K562 (cell line): ENCODE measurements around the gene MAEL. TPM values are rescaled to one million over a fixed set of nuclear protein-coding genes. Genes with fewer than 3 reads are reported as not detected.

ENCODE experiments used
- ATAC-seq: fragments of 200-7000 bp; cut with Tn5 transposase; 3 replicates; pipeline ENCODE4 v1.9.1; 2020; ENCODE audit warnings: moderate library complexity
- BruUV-seq: library from RNA; stranded (reverse); fragments of 400-500 nt; replicated peaks from 2 replicates; lab custom pipeline; 2021; lab: Mats Ljungman, UMichigan
- CTCF ChIA-PET: fragments of 300-600 bp; formaldehyde crosslinking; extraction: SDS; loops from one replicate; lab custom pipeline; 2021; ENCODE audit warnings: low intra/inter-chr PET ratio; lab: Yijun Ruan, JAX
- POLR2A ChIA-PET: fragments of 300-600, 350-650 bp; sonication (Branson Sonifier 250); formaldehyde crosslinking; extraction: SDS; loops from one replicate; lab custom pipeline; 2021; ENCODE audit warnings: antibody characterized with exemption, inconsistent platforms; lab: Yijun Ruan, JAX
- DNase-seq, 4 experiments: peaks; one replicate each; pipeline versions ENCODE4 v3.0.0 to v3.0.0-alpha.2; 2011 to 2018; ENCODE audit warnings: low spot score in 3 of 4, mixed read lengths in 3 of 4; ENCODE audit errors: extremely low read depth in 1 of 4
- FAIRE-seq: peaks from 2 replicates; lab custom pipeline; 2011; peaks lifted over from hg19 to GRCh38; lab: Jason Lieb, UNC
- H2AFZ ChIP-seq: 2 replicates; pipeline ENCODE4 v1.6.0; 2011; ENCODE audit warnings: low read depth, low read length, control low read depth, inconsistent platforms
- H3K27ac ChIP-seq: fragments of 200-600 bp; 3 replicates; pipeline ENCODE4 v1.8.0; 2011; ENCODE audit warnings: low read depth, mild to moderate bottlenecking, control low read depth, inconsistent platforms, low read length, moderate library complexity, mixed read lengths; ENCODE audit errors: extremely low read depth
- H3K27me3 ChIP-seq, 2 experiments: fragments of 300-600 bp in 1 of 2; 2 replicates in 1 of 2; 3 replicates in 1 of 2; pipeline versions ENCODE4 v1.6.0 to v1.8.0; 2011; ENCODE audit warnings: inconsistent platforms in 2 of 2, low read length in 2 of 2, mild to moderate bottlenecking in 1 of 2, mixed read lengths in 1 of 2, moderate library complexity in 1 of 2; ENCODE audit not compliant: control insufficient read depth in 2 of 2, insufficient read depth in 2 of 2
- H3K36me3 ChIP-seq: fragments of 300-600 bp; 3 replicates; pipeline ENCODE4 v1.8.0; 2011; ENCODE audit warnings: mild to moderate bottlenecking, low read length, inconsistent platforms; ENCODE audit not compliant: control insufficient read depth, insufficient read depth
- H3K4me1 ChIP-seq, 2 experiments: fragments of 200-600 bp in 1 of 2; replicated peaks in 1 of 2; 2 replicates in 1 of 2; 3 replicates in 1 of 2; pipeline versions ENCODE4 v1.5.1 to v1.8.0; 2011; ENCODE audit warnings: inconsistent platforms in 2 of 2, low read length in 2 of 2, mild to moderate bottlenecking in 1 of 2, mixed read lengths in 1 of 2, moderate library complexity in 1 of 2; ENCODE audit not compliant: control insufficient read depth in 2 of 2, insufficient read depth in 2 of 2
- H3K4me2 ChIP-seq: 2 replicates; pipeline ENCODE4 v1.6.1; 2011; ENCODE audit warnings: low read length, control low read depth, inconsistent platforms, mixed read lengths; ENCODE audit not compliant: insufficient read depth
- H3K4me3 ChIP-seq: fragments of 200-600 bp; sonication (generic), shearing (Covaris generic); 2 replicates; pipeline ENCODE4 v1.5.1; 2016; ENCODE audit warnings: control low read depth, inconsistent platforms
- H3K79me2 ChIP-seq: fragments of 200-600 bp; 3 replicates; pipeline ENCODE4 v1.8.0; 2011; ENCODE audit warnings: low read length, inconsistent platforms; ENCODE audit not compliant: control insufficient read depth, insufficient read depth
- H3K9ac ChIP-seq, 2 experiments: 2 replicates each; pipeline versions ENCODE4 v1.6.0 to v1.6.1; 2011; ENCODE audit warnings: low read depth in 2 of 2, low read length in 2 of 2, control low read depth in 1 of 2, inconsistent platforms in 1 of 2, mild to moderate bottlenecking in 1 of 2, mixed read lengths in 1 of 2; ENCODE audit not compliant: insufficient read depth in 1 of 2
- H3K9me1 ChIP-seq: one replicate; pipeline ENCODE4 v1.6.0; 2011; ENCODE audit warnings: inconsistent platforms, mild to moderate bottlenecking, low read length, moderate library complexity; ENCODE audit not compliant: control insufficient read depth, insufficient read depth
- H3K9me3 ChIP-seq: replicated peaks from 2 replicates; pipeline ENCODE4 v1.5.1; 2011; ENCODE audit warnings: low read depth, low read length, inconsistent platforms; ENCODE audit not compliant: control insufficient read depth, insufficient read depth
- H4K20me1 ChIP-seq: replicated peaks from 2 replicates; pipeline ENCODE4 v1.6.1; 2011; ENCODE audit warnings: low read length, inconsistent platforms, mixed read lengths; ENCODE audit not compliant: control insufficient read depth, insufficient read depth
- ADNP ChIP-seq: fragments of 200-800 bp; sonication (Bioruptor generic); IDR thresholded peaks from 2 replicates; pipeline ENCODE4 v1.6.1; 2016; ENCODE audit warnings: missing genetic modification characterization, missing compliant biosample characterization
- ARID1B ChIP-seq: fragments of 450-650 bp; IDR thresholded peaks from 2 replicates; pipeline ENCODE4 v1.6.1; 2016; ENCODE audit warnings: antibody characterized with exemption, mild to moderate bottlenecking, inconsistent platforms
- CBFA2T3 ChIP-seq: fragments of 450-650 bp; IDR thresholded peaks from 2 replicates; pipeline ENCODE4 v1.6.1; 2017
- EGR1 ChIP-seq: fragments of 450-650 bp; conservative IDR thresholded peaks from 2 replicates; pipeline ENCODE4 v1.6.1; 2017; ENCODE audit warnings: mild to moderate bottlenecking
- ETS2 ChIP-seq: IDR thresholded peaks from 2 replicates; pipeline ENCODE4 v1.6.1; 2016; ENCODE audit warnings: borderline replicate concordance, missing genetic modification characterization, mild to moderate bottlenecking, moderate library complexity, missing compliant biosample characterization; ENCODE audit not compliant: poor library complexity, severe bottlenecking
- FOXJ2 ChIP-seq: fragments of 200-800 bp; sonication (Bioruptor generic); IDR thresholded peaks from 2 replicates; pipeline ENCODE4 v1.6.1; 2016; ENCODE audit warnings: missing genetic modification characterization, missing compliant biosample characterization
- HLTF ChIP-seq: fragments of 450-650 bp; IDR thresholded peaks from 2 replicates; pipeline ENCODE4 v1.6.1; 2016
- KDM1A ChIP-seq, 2 experiments: fragments of 450-650 bp; IDR thresholded peaks; 2 replicates each; pipeline ENCODE4 v1.6.1; 2016; ENCODE audit warnings: mild to moderate bottlenecking in 2 of 2
- KLF1 ChIP-seq: fragments of 450-650 bp; IDR thresholded peaks from 2 replicates; pipeline ENCODE4 v1.6.1; 2016; ENCODE audit warnings: missing genetic modification characterization, missing compliant biosample characterization
- NCOR1 ChIP-seq: fragments of 450-650 bp; IDR thresholded peaks from 2 replicates; pipeline ENCODE4 v1.6.1; 2016; ENCODE audit warnings: mild to moderate bottlenecking, moderate library complexity
- TAL1 ChIP-seq: fragments of 450-650 bp; IDR thresholded peaks from 2 replicates; pipeline ENCODE4 v1.6.1; 2016; ENCODE audit warnings: mild to moderate bottlenecking
- ZNF398 ChIP-seq: fragments of 250-450 bp; sonication (Bioruptor Pico); IDR thresholded peaks from 2 replicates; pipeline ENCODE4 v1.8.0; 2021; ENCODE audit warnings: moderate library complexity, mild to moderate bottlenecking, inconsistent platforms
- WGBS: fragments of 100-300 bp; shearing (Covaris generic); methylation state at CpG from one replicate; pipeline ENCODE4 v1.1.6; 2016; ENCODE audit warnings: low coverage, mixed read lengths; ENCODE audit not compliant: insufficient coverage; ENCODE audit errors: missing lambda C conversion rate; 5-methylcytosine and 5-hydroxymethylcytosine counted together
- in situ Hi-C: fragments of 300-500 bp; cut with MboI; formaldehyde crosslinking; loops from 4 replicates; pipeline ENCODE4 v1.15.0; 2018; ENCODE audit warnings: inconsistent platforms, mixed read lengths
- intact Hi-C: fragments of 100-400 bp; cut with micrococcal nuclease; formaldehyde crosslinking; loops from 2 replicates; pipeline ENCODE4 v1.14.2; 2022
- polyA plus RNA-seq, 8 experiments: library from polyadenylated mRNA; depleted of rRNA in 4 of 8; stranded (reverse) in 5 of 8; unstranded in 3 of 8; fragments of >200 nt; fragmentation: Nextera tagmentation in 2 of 8; fragmentation: Illumina TruSeq in 1 of 8; extraction: Ambion mirVana in 2 of 8; extraction: Trizol in 1 of 8; gene quantifications; 2 replicates each; pipeline versions ENCODE4 v1.2.1 to v1.2.3, GENCODE V29; 2011 to 2014; ENCODE audit warnings: inconsistent platforms in 1 of 8, missing spikeins in 1 of 8
- total RNA-seq, 7 experiments: library from RNA; depleted of rRNA in 6 of 7; stranded (reverse); fragments of >200 nt in 6 of 7; fragmentation: Illumina TruSeq in 2 of 7; extraction: Trizol in 2 of 7; gene quantifications; 2 replicates each; pipeline versions ENCODE4 v1.2.1 to v1.2.3, GENCODE V29; 2011 to 2021; ENCODE audit warnings: low replicate concordance in 1 of 7
- TF ChIP-seq, protein P1 (sequence below): fragments of 250-450 bp; sonication (Bioruptor Pico); IDR thresholded peaks from 2 replicates; pipeline ENCODE4 v1.8.0; 2022; ENCODE audit warnings: moderate library complexity, mild to moderate bottlenecking, inconsistent platforms

MAEL gene
- total and polyA plus RNA-seq, 9 of the 15 experiments (the other 6 are each of a cell fraction or from before 2014, with no cell fraction given), result 0.11 to 1.9 (median 0.75) TPM

DNA sequence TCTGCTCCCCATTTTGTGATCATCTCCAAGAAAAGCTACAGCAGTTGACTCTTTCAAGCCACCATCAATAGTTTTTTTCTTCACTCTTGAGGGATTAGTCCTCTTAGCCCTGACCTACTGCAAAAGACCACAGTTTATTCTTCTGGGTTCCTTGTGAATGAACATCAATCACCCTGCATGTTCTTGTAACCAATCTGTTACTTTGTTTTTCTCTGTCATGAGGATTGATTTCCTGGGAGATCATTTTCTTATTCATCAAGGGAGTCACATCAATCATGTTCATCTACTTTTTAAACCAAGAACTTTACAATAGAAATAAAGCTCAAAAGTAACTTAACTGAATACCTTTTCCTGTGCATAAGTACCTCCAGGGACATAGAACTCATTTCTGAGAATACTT lies 35.6 kb upstream of the MAEL start:
- no peaks in the 10 kb centered on the region for H3K79me2 ChIP-seq
- DNase-seq (no peak), ATAC-seq (no peak), FAIRE-seq (no peak)
- H3K27ac ChIP-seq, result no peak overlapping the region
- ChIA-PET CTCF (no interaction called here), POLR2A (interaction anchor here (0.6 kb wide), 2 partner anchors 49 to 50 kb away, joined by 3 to 5 read pairs; no protein-coding TSS in a partner anchor)
- peaks cover 10 to 11% of the 10 kb centered on the region in 2 experiments; a peak in 3 of 5 replicates for H3K27me3 ChIP-seq
- no peak overlapping the region for H3K4me3 ChIP-seq
- H4K20me1 ChIP-seq, result no peaks in the 10 kb centered on the region
- H3K9me3 ChIP-seq, result no peaks in the 10 kb centered on the region
- no peaks in the 10 kb centered on the region for H3K4me1 ChIP-seq
- H3K9me1 ChIP-seq, result no peaks in the 10 kb centered on the region
- in situ Hi-C loops (no loop called here), intact Hi-C loops (no loop called here)
- no peak overlapping the region for H3K9ac ChIP-seq
- no TSS peak for BruUV-seq
- H3K36me3 ChIP-seq, result no peaks in the 10 kb centered on the region
- TF ChIP-seq KLF1 (tag), result no peak
- no peak overlapping the region for H2AFZ ChIP-seq
- no peak overlapping the region for H3K4me2 ChIP-seq

- Histone ChIP-seq H3K9me1 (no peaks in the 10 kb centered on the region), H4K20me1 (no peaks in the 10 kb centered on the region), H2AFZ (no peak overlapping the region), H3K4me2 (no peak overlapping the region), H3K36me3 (no peaks in the 10 kb centered on the region), H3K4me1 (no peaks in the 10 kb centered on the region), H3K9ac (no peak overlapping the region), H3K9me3 (no peaks in the 10 kb centered on the region), H3K4me3 (no peak overlapping the region), H3K27ac (no peak overlapping the region), H3K27me3 (peaks cover 4 to 6% of the 10 kb centered on the region in 2 experiments; a peak in 2 of 5 replicates), H3K79me2 (no peaks in the 10 kb centered on the region)
- intact Hi-C loops, result no loop called here
- 0% methylated on average over 2 of the region's 2 CpGs for WGBS
- no TSS peak for BruUV-seq
- DNase-seq (peak in 1 of 4 experiments; percentile 7), ATAC-seq (peak; percentile 71), FAIRE-seq (no peak)
- ChIA-PET CTCF (interaction anchor here (0.7 kb wide), 1 partner anchor 8 kb away, joined by 6 read pairs; no protein-coding TSS in a partner anchor), POLR2A (interaction anchor here (1.4 kb wide), 2 partner anchors 23 to 46 kb away, joined by 3 read pairs; no protein-coding TSS in a partner anchor)
- in situ Hi-C loops, result no loop called here
- TF ChIP-seq NCOR1 (peak; percentile 37; the same call in 1 of the 2 replicates), FOXJ2 (tag) (no peak), ADNP (no peak), HLTF (no peak), ARID1B (peak; percentile 57), ETS2 (no peak), TAL1 (peak; percentile 51; the same call in 1 of the 2 replicates), ZNF398 (CRISPR knock-in tag) (no peak), KDM1A (IDR thresholded peaks at IDR 0.05) (0 out of 4 replicates have a peak, but pooled peaks of 1 of the 2 experiments have one; percentile 14), EGR1 (0 out of 2 replicates have a peak, but pooled peaks have one; percentile 5), CBFA2T3 (peak; percentile 55)
- TF ChIP-seq, protein P1, sequence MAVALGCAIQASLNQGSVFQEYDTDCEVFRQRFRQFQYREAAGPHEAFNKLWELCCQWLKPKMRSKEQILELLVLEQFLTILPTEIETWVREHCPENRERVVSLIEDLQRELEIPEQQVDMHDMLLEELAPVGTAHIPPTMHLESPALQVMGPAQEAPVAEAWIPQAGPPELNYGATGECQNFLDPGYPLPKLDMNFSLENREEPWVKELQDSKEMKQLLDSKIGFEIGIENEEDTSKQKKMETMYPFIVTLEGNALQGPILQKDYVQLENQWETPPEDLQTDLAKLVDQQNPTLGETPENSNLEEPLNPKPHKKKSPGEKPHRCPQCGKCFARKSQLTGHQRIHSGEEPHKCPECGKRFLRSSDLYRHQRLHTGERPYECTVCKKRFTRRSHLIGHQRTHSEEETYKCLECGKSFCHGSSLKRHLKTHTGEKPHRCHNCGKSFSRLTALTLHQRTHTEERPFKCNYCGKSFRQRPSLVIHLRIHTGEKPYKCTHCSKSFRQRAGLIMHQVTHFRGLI (CRISPR knock-in tag), result no peak
Observed at GRCh38 chr1:166956057-166956850, 32.8 kb upstream of the MAEL start.
